GM19240 (cell line): Measurements from ENCODE around the gene PCDH1.

ENCODE experiments used
- DNase-seq: peaks from one replicate; pipeline ENCODE4 v3.0.0; 2011; ENCODE audit warnings: low spot score; ENCODE audit not compliant: insufficient read length

The PCDH1 gene

GRCh38 chr5:141810702-141811101 is 67.5 kb downstream of the PCDH1 start:
- DNase-seq, result no peak

GRCh38 chr5:141809380-141810096 is 68.7 kb downstream of the PCDH1 start:
- no peak for DNase-seq

- DNase-seq, result no peak
Measured at GRCh38 chr5:141808857-141809256, 69.4 kb downstream of the PCDH1 start.

- no peak for DNase-seq
Measured at GRCh38 chr5:141807732-141808131, 70.5 kb downstream of the PCDH1 start.

- no peak for DNase-seq
Measured at GRCh38 chr5:141807329-141807728, 70.9 kb downstream of the PCDH1 start.

GRCh38 chr5:141806626-141807025 is 71.6 kb downstream of the PCDH1 start:
- DNase-seq, result no peak

- no peak for DNase-seq
Measured at GRCh38 chr5:141805874-141806595, 72.2 kb downstream of the PCDH1 start.

- no peak for DNase-seq
Measured at GRCh38 chr5:141804475-141804874, 73.7 kb downstream of the PCDH1 start.
